Stimulated activated CD4-positive, alpha-beta T cell treated with anti-CD3 and anti-CD28 coated beads, Interleukin-1b, Interleukin-23, amount 100 ng/mL, for 48 hours (primary cell): ENCODE data around the gene OR2M7.
"Not testable (repeated sequence)": the region's sequence is repeated elsewhere in the genome, so short reads cannot be mapped to it uniquely, and the experiment has no call there.

Experiments used
- DNase-seq: peaks from one replicate; pipeline ENCODE4 v3.0.0-alpha.2; 2020

The OR2M7 gene

GRCh38 chr1:248324468-248324867 lies at the start of gene OR2M7:
TSS of gene OR2M7 (minus strand) at chr1:248324568. CDS start at chr1:248324568, 0 bp downstream.
- no peak for DNase-seq

GRCh38 chr1:248373761-248374160 lies 49.4 kb upstream of the OR2M7 start:
- no peak for DNase-seq

GRCh38 chr1:248372394-248372793 lies 48.0 kb upstream of the OR2M7 start:
- DNase-seq = peak; percentile 10

- DNase-seq = no peak
These were observed 42.2 kb upstream of the OR2M7 start for GRCh38 chr1:248366609-248367008.

- DNase-seq = no peak
These were observed 36.9 kb upstream of the OR2M7 start, which contains the start of gene OR2T4 for GRCh38 chr1:248361121-248361715. TSS of gene OR2T4 (plus strand) at chr1:248361665. CDS start at chr1:248361665, 0 bp downstream.

- no peak for DNase-seq
These were observed 35.0 kb upstream of the OR2M7 start for GRCh38 chr1:248359415-248359814.

- DNase-seq = no peak
These were observed 24.1 kb upstream of the OR2M7 start, which contains the start of gene OR14C36 for GRCh38 chr1:248348475-248348874. TSS of gene OR14C36 (plus strand) at chr1:248348775. CDS start at chr1:248348775, 0 bp downstream.

GRCh38 chr1:248343451-248343850 lies 19.1 kb upstream of the OR2M7 start:
- DNase-seq = no peak

GRCh38 chr1:248316796-248317195 lies 7.6 kb downstream of the OR2M7 start:
- DNase-seq = no peak

- not testable (repeated sequence) for DNase-seq
These were observed 17.6 kb downstream of the OR2M7 start for GRCh38 chr1:248306740-248307139.

- no peak for DNase-seq
These were observed 18.3 kb downstream of the OR2M7 start for GRCh38 chr1:248306103-248306502.

- not testable (repeated sequence) for DNase-seq
These were observed 18.7 kb downstream of the OR2M7 start for GRCh38 chr1:248305672-248306071.

GRCh38 chr1:248303324-248303723 lies 21.0 kb downstream of the OR2M7 start, which contains the start of gene OR2T12:
TSS of gene OR2T12 (minus strand) at chr1:248303424. CDS start at chr1:248295578, 7,846 bp downstream.
- DNase-seq = no peak

- no peak for DNase-seq
These were observed 36.0 kb downstream of the OR2M7 start for GRCh38 chr1:248288391-248288790.

- DNase-seq = no peak
These were observed 46.5 kb downstream of the OR2M7 start, which contains the start of gene OR2T33 for GRCh38 chr1:248277876-248278275. TSS of gene OR2T33 (minus strand) at chr1:248277976. CDS start at chr1:248273814, 4,162 bp downstream.
